RKO (cell line): ENCODE measurements around the gene RPL7A.
"Not testable (repeated sequence)": the region's sequence is repeated elsewhere in the genome, so short reads cannot be mapped to it uniquely, and the experiment has no call there.

Experiments used
- DNase-seq: peaks from one replicate; pipeline ENCODE4 v3.0.0-alpha.2; 2016; ENCODE audit warnings: low spot score

The RPL7A gene

DNA sequence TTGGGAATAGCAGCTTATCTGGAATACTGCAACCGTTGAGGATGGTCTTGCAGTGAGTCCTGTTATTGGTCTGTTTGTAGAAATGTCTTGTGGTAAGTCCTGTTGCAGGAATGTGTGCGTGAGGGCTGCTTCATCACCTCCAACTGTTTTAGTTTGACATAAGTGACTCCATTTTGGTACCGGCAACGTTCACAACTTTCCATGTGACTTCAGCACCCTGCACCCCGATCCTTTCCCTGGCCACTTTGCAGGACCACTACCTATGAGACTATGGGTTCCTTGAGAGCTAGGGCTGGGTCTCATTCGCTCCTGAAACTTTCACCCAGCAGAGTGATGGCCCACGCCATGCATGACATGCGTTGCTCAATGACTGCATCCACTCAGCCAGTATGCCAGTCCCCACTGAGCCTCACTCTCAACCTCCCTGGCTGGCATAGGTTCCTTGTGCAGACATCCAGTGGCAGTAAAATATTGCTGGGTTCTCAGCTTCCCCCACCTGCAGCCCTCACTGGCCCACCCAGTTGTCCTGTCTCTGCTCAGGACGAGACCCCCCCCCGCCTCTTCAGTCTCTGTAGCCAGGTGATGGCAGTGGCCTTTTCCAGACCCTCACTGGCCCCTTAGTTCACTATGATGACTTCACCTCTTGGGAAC is 20.1 kb upstream of the RPL7A start:
- DNase-seq: no peak

DNA sequence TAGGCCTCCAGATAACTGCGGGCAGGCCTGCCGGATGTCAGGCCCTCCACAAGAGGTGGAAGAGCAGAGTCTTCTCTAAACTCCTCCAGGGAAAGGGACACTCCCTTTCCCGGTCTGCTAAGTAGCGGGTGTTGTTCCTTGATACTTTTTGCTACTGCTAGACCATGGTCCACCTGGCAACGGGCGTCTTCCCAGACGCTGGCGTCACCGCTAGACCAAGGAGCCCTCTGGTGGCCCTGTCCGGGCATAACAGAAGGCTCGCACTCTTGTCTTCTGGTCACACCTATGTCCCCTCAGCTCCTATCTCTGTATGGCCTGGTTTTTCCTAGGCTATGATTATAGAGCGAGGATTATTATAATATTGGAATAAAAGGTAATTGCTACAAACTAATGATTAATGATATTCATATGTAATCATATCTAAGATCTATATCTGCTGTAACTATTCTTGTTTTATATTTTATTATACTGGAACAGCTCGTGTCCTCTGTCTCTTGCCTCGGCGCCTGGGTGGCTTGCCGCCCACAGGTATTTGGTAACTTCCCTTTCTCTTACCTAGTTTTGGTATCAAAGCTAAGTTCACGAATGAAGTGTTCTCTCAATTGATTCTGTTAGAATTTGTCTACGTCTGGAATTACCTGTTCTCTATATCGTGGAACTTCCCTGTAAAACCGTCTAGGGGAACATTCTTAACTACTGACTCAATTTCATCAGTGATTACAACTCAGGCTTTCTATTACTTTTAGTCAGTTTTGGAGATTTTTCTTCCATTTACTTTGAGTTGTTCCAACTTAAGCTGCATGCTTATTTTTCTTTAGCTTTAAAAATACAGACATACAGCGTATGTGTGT is 18.5 kb upstream of the RPL7A start:
- not testable (repeated sequence) for DNase-seq

DNA sequence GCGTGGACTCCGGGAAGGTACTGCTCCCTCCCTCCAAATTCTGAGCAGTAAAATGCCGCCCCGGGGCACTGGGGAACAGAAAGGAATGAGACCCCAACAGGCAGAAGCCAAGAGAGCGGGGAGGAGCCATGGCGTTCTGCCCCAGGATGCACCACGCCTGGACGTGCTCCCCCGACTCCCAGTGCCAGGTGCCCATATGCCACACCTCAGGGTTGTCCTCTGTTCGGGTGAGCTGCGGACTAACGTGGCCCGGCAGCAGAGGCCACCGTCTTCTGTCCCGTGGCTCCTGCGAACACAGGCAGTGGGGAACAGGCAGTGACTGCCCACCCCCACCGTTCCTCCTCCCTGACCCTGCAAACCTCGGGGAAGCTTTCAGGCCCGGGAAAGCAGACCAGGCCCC is 16.8 kb upstream of the RPL7A start:
- no peak for DNase-seq

DNA sequence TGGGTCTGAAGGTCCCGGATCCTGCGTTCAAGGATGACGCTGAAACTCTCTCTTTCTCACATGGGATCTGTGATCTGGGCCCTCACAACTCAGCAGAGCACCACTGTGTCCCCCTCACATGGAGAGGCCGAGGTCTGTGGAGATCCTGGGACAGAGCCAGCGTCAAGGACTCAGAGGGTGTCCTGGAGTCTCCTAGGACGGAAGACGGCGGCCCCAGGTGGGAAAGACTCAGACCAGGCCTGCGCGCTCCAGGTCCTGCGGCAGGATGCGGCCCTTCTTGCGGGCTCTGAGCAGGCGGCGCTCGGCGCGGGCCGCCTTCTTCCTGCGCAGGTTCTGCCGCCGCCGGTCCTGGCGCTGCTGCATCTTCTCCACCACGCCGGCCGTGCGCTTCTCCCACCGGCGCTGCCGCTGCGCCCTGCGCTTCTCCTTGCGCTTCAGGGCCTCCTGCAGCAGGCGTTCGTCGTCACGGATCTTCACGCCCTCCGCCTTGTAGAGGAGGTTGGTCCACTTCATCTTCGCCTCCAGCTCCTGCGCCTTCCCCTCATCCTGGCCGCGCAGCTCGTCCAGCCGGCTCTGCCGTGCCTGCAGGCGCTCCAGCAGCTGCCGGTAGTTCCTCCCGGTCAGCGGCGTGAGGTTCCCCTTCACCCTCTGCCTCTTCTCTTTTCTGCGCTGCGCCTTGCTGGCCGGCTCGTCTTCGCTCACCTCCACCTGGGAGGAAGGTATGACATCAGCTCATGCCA is 16.2 kb upstream of the RPL7A start:
- DNase-seq: no peak

DNA sequence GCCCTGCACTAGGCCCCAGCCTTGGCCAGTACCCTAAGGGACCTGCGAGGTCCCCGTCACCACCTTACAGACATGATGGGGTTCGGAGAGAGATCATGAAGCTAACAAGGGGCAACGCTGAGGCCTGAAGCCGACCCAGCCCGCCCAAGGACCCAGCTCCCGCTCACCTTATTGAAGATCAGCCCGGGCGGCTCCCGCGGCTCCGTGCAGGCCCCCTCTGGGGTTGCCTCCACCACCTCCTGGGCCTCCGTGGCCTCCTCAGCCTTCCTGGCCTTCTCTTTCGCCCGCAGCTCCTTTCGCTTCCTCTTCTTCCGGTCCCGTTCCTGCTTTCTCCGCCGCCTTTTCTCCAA is 15.7 kb upstream of the RPL7A start:
- DNase-seq: no peak

DNA sequence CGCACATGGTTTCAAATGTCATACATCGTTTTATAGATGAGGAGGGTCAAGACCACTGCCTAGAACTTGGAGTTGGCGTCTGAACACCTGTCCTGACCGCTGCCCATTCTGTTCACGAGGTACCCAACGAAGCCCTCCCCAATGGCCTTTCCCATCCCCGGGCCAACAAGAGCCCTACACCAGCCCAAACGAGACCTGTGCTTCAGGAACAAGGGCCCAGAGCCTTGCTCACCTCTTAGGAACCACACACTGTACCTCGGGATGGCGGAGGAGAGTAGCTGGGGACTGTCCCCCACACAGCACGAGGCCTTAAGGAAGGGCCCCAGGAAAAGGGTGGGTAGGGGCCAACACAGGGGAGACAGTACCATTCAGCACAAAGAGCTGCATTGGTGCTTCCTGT is 15.0 kb upstream of the RPL7A start:
- no peak for DNase-seq

DNA sequence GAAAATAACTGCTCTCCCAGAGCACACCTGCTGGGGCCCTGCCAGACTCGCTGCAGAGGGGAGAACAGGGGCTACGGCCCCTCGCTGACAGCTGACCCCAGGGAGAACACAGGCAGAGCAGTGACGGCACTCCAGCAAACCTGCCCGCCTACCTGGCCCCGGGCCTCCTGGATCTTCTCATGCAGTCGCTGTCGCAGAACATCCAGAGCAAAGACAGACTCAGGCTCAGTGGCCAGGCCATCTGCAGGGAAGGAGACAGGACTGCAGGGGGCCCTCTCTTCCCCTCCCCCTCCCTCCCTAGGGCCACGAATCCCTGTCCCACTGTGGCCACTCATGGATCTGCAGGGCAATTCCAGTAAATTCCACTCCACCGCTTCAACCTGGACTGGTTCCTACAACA is 14.5 kb upstream of the RPL7A start:
- no peak for DNase-seq

DNA sequence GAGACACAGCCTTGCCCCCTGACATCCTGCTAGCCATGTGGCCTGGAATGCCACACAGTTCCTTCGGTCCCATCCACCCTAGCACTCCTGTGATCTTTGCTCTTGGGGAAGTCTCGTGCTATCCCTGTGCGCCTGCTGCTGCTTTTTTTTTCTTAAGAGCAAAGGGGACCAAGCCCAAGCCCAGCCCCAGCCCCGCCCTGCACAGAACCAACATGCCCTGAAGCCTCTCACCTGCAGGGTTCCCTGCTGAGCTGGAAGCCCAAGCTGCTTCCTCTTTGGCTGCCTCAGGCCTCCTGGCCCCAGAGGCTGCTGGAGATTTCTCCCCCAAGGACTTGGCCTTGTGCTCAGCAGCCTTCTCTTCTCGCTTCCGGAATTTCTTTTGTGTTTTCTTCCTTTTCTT is 13.9 kb upstream of the RPL7A start:
- no peak for DNase-seq

DNA sequence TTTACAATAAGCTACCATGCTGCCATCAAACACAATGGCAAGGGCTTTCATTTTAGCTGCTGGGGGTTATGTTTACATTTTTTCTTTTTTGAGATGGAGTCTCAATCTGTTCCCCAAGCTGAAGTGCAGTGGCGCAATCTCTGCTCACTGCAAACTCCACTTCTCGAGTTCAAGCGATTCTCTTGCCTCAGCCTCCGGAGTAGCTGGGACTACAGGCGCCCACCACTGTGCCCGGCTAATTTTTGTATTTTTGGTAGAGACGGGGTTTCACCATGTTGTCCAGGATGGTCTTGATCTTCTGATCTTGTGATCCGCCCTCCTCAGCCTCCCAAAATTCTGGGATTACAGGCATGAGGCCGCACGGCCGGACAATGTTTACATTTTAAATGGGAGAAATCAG is 13.1 kb upstream of the RPL7A start:
- DNase-seq: not testable (repeated sequence)

DNA sequence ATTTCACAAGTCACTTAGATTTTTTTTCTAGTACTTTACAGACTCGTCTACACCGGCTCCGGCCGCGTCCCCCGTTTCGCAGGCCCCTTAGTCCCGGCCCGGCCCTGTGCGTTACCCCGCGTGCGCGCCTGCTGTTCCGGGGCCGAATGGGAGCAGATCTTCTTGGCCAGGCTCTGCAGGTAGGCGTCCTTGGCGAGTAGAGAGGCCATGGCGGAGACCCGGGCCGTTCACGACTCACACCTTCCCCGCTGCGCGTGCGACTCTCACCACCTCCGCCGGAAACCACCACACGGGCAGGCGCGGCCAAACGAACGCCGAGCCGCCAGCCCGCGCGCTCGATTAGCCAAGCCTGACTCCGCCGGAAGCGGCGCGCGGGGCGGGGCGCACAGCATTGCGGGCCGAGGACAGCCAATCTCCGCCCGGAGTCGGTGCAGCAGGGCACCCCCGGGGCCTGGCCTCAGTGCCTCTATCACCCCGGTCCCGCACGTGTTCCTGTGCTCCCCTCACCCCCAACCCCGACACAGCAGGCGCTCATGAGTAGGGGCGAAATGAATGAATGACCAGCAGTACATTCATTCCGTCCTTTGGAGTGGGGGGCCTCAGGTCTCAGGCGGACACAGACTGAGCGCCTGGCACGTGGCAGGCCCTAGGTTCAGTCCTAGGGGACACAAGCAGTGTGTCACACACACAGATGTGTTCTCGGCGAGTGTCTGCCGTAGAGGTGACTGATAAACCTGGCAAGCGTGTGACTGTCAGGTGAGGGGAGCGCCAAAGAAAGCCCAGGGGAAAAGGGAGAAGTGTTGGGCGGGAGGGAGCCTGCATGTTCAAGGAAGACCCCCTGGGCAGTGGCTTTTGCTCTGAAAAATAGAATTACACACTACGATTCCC is 11.8 kb upstream of the RPL7A start, which contains the start of gene SURF6:
Gene SURF6 (minus strand): TSS at position 265 of the 888 bp plus-strand sequence. CDS start 56 bp downstream, at position 209.
- peak; percentile 98 for DNase-seq

DNA sequence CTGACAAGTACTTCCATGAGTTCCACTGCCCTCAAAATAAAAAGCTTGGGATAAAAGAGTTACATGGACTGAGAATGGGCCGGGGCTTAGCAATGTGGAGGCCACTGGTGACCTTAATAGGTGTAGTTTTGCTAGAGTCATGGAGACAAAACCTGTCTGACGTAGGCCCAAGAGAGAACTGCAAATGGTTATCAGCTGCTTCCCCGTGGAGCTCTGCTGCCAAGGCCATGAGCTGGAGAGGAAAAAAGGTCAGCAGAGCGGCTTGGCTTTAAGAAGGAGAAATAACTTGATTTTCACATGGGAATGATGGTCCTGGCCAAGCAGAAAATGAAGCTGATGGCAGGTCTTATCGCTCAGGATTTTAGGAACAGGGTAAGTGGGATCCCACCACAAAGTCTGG is 8.4 kb upstream of the RPL7A start:
- no peak for DNase-seq

DNA sequence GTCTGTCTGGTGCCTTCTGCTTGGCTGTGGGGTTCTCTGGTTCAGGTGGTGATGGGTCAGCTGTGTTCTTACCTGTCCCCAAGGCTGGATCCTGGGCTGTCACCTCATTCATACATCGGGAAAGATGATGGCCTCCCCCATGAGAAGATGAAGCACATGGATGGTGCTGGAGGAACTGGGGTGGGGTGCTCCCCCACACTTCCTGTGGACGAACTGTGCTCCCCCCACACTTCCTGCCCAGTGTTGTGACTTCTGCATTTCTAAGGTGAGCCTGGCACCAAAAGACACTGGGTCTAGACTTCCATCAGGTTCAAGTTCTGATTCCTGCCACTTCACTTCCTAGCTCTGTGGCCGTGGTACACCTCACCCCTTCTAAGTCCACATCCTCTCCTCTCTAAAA is 7.8 kb upstream of the RPL7A start:
- no peak for DNase-seq

DNA sequence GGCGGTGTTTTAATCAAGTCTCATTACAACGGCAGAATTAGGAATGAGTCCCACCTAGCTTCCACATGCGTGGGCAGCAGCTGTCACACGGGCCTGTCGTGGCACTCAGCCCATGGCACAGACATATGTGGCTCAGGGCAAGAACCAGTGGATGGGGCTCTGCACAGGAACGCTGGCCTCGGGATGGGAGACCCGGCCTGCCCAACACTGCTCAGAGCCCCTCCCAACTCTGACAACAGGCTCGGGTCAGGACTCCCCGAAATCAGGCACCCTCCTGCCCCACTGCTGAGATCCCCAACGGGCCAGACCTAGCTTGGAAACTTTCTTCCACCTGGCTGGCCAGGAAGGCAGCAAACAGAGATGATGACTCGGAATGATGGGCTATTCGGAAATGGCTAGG is 7.1 kb upstream of the RPL7A start:
- DNase-seq: no peak

DNA sequence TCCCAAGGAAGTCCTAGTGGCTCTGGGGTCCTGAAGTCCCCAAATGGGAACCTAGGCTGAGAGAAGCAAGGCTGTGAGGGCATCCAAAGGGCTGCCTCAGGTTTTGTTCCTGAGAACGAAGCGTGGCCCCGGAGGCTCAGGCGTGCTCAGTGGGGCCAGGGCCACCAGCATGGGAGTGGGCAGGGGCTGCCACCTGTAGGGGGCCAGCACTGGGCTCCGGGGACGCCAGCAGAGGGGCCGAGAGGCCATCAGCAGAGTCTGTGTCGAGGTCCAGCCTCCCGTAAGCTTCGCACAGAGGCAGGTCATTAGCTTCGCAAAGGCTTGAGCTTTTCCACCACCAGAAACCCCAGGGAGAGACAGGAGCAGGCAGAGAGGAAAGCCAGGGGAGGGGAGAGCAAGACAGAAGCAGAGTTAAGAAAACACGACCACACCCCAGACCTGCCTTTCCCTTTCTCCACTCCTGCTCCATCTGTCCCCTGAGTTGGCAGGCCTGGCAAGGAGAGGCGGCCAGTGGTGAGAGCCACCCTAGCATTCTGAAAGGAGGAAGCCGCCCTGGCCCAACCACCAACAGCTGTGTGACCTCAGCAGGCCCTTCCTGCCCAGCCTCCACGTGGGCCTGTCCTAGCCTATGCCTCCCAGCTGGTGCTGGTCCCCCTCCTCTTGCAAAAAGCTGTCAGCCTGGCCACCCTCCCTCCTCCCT is 6.5 kb upstream of the RPL7A start:
- no peak for DNase-seq

DNA sequence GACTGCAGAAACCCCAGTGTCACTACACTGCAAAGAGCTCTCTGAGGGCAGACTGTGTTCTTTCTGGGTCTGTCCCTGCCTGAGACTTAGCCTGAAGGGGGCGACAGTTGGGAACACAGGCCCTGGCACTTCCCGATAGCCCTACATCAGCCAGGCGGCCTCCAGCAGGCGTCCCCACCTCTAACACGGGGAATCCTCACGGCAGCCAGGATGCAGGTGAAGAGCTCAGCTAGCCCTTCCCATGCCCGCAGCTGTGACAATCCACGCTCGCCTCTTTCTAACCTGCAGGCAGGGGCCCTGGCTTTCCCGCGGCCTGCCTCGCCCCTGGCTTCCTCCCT is 6.0 kb upstream of the RPL7A start:
- DNase-seq: no peak

DNA sequence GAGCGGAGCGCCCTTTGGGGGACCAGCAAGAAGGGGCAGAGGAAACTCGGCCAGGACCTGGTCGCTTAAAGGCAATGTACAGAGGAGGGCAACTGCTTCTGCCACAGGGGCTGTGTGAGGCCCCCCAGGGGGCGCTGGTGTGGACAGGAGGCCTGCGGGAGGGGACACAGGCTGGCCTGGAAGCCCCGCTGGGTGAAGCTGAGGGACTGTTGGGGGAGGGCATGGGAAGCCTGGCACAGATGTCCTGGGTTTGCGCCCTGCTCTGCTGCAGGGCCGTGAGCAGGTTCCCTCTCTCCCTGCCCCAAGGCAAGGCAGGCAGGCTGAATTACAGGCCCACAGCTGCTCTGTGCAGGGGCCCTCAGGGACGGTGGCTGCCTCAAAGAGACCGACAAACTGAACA is 5.4 kb upstream of the RPL7A start:
- DNase-seq: no peak

DNA sequence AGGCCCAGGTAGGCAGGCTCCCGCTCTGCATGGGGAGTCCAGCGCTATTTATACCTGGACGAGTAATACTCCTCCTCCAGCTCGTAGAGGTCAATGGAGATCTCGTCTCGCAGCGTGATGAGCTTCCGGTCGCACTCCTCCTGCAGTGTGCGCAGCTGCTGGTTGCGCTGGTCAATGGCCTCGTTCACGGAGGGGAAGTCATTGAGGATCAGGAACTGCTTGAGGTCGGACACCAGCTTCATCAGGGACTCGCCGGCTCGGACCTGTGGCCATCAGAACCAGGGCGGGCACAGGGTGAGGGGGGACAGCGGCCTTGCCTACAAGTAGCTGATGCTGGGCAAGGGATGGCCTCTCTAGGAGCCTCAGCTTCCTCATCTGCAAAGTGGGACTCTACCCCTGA is 3.9 kb upstream of the RPL7A start:
- DNase-seq: no peak

DNA sequence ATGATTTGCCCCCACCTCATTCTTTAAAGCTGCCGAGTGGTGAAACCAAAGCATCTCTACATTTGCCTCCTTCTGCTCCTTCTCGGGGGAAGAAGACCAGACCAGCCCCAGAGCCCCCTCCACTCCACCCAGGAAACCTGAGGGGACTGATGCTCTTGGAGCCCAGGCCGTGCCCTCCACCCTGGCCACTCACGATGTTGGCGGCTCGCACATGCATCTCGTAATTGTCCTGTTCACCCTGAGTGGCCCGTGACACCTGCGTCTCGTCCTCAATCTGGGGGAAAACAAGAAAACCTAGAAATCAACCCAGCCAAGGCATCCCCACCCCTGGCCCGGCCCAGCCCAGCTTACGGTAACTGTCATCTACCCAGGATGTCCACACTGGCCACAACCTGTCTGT is 3.0 kb upstream of the RPL7A start:
- no peak for DNase-seq

DNA sequence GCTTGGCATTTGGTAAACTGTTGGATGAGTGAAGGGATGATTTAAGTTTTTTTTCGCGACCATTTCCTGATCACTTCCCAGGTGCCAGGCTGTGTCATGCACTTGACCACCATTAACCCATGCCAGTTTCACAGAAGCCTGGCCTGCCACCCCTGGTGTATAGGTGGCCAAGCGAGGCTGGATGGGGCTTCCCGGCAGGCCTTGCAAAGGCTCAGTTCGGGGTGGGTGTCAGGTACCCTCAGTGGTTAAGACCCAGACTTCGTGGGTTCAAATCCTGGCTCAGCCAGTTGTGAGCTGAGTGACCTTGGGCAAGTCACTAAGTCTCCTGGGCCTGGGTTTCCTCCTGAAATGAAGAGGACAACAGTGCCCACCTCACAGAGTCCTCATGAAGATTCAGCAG is 2.4 kb upstream of the RPL7A start:
- no peak for DNase-seq

DNA sequence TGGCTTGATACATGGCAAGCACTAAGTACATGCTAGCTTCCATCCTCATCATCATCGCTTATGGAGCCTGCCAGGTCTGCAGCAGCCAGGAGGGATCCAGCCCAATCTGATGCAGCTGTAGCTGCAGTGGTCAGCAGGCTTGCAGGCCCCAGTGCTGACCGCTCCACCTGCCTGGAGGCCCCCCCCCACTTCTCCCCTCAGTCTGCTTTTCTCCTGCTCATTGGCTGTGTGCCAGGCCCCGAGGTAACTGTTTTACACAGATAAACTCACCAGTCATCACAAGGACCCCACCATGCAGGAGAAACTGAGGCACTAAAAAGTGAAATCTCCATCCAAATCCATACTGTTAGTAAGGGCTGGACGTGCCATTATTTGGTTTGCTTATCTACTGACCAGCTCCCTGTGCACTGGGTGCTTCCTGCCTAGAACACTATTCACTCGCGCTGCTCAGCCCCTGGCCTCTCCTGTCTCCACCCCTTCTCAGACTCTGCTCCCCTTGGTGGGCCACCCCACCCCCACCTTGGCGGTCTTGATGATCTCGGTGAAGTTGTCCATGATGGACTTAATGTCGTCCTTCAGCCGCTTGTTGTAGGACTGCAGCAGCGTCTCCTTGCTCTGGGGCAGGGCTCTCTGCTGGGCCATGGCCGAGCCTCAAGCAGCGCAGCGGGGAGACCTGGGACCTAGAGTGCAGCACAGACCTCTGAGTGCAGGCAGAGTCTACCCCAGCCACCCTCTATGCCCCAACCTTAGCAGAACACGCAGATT is 1.8 kb upstream of the RPL7A start:
- no peak for DNase-seq

DNA sequence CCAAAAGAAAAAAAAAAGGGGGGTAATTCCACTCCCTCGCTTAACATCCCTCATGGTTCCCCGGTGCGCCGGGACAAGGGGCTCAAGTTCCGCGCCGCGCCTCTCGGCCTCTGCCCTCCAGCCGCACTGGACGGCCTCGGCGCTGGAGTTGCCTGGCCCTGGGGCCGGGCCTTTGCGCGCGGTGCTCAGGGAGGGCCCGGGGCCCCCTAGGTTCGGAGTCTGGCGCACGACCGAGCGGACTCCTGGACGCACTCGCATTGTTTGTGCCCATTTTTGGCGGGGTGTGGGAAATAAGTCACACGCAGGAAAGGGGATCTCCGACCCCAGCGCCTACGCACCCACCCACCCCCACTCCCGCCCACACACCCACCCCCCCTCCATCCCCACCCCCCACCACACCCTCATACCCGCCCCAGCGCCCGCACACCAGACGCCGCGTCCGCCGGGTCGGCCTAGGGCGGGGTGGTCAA is 468 bp upstream of the RPL7A start:
- DNase-seq: peak; percentile 72
